HG03066 (cell line): ENCODE results near the gene AKAP14.
A peak's percentile ranks its signal among the peaks of the same experiment; 100 is the strongest.
"Not testable (repeated sequence)": the region's sequence is repeated elsewhere in the genome, so short reads cannot be mapped to it uniquely, and the experiment has no call there.

Experiments used
- ATAC-seq: cut with Tn5 transposase; IDR thresholded peaks from one replicate; pipeline ENCODE4 v1.9.1; 2021; ENCODE audit warnings: low read depth; ENCODE audit not compliant: unreplicated experiment

Gene AKAP14

DNA sequence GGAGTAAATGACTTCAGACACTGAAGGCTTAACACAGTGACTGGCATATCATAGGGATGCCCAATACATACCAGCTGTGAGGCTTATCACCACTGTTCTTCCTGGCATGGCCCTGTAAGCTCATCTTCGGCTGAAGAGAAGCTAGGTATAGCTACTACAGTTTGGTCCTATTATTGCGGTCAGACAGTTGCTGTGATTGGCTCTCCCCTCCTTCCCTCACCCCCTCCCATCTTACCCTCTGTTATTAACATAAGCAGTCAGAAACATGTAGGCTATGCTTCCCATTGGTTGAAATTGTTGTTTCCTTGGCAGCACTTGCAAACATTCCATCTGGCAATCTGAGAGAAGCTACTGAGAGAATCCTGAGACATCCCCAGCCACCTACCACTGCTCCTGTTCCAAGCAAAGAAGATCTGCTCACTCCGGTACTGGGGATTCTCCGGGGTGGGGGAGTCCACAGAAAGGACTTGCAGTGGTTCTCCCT is at the start of gene AKAP14:
Gene AKAP14 (plus strand): TSS at position 51 of the 484 bp plus-strand sequence. CDS start 7,331 bp downstream, outside the sequence.
- no peak for ATAC-seq

DNA sequence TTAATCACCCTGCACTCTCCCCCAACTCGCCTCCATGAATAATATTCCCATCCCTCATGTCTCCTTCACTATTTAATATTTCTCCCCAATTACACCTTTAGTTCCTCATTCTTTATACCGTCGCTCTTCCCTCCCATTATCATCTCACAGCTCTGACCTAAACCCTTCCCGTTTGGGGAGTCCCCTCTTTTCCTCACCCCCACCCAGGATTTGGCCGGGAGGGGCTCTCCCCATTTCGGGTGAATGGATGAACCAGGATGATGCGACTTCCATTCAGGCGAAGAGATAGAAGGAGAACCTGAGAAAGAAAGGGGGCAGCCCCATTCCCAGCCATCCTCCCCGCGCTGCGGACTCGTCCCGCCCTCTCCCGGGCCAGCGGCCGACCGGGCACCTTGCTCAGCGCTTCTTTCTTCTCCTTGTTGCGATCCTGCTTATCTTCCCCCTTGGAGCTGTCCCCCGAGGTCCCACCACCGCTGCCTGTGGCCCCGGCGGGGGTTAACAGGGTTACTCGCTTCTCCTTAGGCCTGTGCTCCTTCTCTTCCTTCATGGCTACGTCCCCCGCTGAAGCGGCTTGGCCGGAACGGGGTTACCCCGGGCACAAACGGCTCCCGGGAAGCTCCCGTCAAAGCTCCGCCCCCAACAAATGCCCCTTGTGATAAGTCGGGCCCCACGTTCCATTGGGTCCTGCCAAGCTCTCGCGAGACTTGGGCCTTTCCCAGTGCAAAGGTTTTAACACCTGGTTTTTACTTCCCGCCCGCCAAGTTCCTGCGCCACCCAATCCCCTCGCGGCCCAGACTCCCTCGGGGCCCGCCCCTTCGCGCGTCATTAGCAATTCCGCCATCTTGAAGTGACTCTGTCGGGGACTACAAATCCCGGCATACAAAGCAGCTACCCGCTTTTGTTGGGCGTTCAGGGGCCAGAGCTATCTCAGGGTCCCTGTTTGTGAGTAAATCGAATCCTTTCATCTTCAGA is 43.0 kb upstream of the AKAP14 start, which contains the start of gene UPF3B:
Gene UPF3B (minus strand): TSS at position 582 of the 972 bp plus-strand sequence. CDS start 35 bp downstream, at position 547.
- ATAC-seq: peak; percentile 98

DNA sequence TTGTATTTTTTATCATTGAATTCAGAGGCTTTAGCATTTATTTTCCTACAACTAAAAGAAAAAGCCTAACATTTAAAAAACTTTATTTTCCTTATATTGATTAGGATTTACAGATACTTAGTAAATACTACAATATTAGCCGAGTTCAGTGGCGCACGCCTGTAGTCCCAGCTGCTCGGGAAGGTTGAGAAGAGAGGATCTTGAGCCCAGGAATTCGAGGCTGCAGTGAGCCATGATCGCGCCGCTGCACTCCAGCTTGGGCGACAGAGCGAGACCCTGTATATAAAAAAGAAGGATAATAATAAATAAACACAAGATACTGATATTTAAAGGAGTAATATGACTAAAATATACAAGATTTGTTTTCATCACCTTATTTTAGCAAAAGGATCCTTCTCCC is 42.2 kb upstream of the AKAP14 start:
- no peak for ATAC-seq

DNA sequence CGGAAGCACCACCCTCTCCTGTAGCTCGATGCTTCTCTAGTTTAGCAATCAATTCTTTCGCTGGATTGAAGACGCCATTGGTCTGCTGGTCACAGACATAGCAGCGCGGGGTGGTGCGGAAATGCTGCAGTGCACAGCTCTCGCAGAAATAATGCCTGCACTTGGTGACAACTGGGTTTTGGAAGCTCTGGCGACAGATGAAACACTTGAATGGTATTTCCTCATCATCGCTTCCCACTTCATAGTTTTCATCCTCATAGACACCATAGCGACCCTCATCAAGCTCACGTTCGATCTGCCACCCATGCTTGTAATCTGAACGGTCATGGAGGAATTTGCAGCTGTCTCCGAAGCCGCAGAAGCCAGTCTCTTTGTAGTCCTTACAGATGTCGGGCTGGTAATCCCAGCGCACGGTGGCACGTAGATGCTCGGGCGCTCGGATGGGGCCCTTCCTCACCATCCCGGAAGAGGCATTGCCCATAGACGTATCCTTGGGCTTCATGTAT is 25.0 kb upstream of the AKAP14 start:
- peak; percentile 23 for ATAC-seq

DNA sequence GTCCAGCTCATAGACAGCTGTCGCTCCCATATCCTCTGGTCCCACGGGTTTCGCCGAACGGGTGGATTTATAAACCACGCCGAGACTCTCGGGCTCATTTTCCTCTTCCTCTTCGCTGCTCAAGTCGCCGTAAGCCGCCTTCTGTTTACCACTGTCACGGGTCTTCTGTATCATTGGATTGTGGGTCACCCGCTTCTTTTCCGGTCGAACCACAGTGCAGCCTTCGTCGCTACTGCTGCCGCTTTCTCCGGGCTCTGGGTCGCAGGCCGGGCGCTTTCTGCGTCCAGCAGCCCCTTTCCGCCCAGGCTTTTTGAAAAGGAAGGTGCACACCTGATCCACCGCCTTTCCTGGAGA is 24.5 kb upstream of the AKAP14 start:
- peak; percentile 42 for ATAC-seq

DNA sequence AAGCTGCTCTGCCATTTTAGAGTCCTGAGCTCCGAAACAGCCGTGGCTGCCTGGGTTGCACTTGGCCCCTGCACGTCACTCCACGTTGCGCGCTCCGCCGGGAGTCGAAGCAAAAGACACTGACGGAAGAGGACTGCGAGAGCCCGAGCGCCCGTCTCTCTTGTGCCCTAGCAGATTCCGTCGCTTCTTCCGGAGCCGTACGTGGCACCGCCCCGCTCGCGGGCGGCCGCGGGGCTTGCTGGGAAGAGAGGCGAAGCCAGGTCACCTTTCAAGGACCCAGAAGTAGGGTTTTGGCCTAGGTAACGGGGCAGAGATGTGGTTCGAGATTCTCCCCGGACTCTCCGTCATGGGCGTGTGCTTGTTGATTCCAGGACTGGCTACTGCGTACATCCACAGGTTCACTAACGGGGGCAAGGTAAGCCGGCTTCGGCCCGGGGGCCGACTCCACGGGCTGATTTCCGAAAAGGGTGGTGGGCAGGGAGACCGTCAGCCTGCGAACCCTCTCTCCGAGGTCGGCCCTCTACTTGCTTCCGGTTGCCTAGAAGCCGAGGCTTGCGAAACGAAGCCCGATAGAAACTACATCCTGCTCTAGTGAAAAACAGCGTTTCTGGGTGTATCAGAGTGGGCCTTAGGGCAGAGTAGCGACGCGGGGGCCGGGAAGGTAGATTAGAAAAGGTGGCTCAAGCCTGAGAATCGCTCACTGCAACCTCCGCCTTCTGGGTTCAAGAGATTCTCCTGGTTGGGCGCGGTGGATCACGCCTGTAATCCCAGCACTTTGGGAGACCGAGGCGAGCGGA is 23.9 kb upstream of the AKAP14 start, which contains the start of the genes NDUFA1 and RNF113A:
Gene NDUFA1 (plus strand): TSS at position 234 of the 797 bp plus-strand sequence. CDS start 80 bp downstream, at position 314.
Gene RNF113A (minus strand): TSS at position 135 of the 797 bp plus-strand sequence. CDS start 120 bp downstream, at position 15.
- ATAC-seq: peak; percentile 84

DNA sequence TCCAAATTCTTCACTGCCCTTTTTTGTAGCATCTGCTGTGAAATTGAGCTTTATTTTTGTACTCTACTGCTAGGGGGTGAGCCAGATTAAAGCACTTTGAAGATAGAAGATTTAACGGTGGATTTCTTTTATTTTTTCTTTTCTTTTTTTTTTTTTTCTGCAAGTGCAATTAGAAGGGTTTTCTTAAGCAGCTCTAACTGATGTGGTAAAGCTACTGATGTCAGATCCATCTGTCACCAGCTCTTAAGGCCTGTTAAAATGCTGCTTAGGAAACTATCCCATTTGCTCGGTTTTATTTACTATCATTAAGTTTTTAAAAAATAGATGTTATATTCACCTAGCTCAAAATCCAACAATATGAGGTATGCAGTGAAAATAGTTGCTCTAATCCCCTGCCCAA is 17.0 kb upstream of the AKAP14 start:
- ATAC-seq: no peak

DNA sequence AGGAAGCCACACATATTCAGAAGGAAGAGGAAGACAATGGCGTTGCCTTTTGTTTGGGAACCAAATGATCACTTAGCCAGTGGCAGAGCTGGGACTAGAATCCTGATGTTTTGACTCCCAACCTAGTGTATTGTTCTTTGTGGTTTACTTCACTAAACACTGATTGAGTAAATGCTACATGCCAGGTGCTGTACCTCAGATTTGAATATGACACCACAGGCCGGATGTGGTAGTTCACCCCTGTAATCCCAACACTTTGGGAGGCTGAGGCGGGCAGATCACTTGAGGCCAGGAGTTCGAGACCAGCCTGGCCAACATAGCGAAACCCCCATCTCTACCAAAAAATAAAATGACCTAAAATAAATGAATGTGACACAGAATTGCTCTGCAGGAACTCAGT is 15.6 kb upstream of the AKAP14 start:
- no peak for ATAC-seq

DNA sequence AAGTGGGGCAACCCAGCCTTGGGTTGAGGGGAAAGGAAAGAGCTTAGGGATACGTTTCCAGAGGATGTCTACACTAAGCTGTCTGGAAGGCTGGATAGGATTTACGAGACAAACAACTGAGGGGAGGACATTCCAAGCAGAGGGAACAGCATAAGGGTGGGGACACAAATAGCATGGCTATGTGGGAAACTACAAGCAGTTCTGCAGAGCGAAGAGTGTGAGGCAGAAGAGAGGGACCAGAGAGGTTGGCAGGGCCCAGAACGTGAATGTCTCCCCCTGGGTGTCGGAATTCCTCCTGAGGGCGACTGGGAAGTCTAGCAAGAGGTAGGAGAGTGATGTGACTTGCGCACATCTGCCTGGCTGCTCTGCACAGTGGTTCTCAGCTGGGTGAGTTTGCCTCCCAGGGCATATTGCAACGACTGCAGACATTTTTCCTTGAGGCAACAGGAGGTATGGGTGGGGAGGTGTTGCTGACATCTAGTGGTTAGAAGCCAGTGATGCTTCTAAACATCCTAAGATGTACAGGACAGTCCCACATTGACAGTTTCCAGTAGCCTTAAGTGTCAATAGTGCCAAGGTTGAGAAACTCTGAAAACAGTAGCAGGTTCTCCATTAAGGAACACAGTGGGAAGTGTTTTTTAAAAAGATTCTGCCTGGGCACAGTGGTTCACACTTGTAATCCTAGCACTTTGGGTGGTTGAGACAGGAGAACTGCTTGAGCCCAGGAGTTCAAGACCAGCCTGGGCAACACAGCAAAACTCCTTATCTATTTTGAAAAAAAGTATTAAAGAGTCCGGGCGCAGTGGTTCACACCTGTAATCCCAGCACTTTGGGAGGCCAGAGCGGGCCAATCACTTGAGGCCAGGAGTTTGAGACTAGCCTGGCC is 14.9 kb upstream of the AKAP14 start:
- ATAC-seq: peak; percentile 70

DNA sequence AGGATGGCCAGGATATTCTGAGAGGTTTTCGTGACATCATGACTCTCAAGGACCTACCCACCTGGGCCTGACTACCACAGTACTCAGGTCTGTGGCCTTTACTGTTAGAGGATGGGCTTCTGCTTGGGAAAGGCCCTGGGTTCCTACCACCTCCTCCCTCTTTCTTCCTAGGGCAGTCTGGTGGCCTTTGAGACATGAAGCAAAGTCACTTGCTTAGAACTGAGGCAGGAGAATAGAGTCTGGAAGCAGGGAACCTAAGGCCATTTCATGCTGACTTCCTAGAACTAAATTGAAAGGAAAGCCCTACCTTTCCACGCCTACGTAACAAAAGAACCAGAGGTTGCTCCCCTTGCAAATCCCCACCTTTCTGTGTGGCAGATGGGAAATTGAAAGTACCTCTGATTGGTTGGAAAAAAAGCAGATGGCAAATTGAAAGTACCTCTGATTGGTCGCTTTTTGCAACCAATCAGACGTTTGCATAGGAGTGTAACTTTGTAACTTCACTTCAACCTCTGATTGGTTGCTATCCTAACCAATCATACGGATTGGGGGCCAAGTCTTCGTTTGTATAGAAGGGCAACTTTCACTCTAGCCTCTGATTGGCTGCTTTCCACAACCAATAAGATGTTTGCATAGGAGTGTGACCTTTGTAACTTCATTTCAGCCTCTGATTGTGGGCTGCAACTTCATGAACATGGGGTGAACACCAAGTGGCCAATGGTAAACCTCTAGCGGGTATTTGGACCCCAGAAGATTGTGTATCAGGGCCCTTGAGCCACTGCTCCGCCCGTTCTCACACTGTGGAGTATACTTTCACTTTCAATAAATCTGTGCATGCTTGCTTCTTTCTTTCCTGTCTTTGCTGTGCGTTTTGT is 9.9 kb upstream of the AKAP14 start:
- no peak for ATAC-seq

DNA sequence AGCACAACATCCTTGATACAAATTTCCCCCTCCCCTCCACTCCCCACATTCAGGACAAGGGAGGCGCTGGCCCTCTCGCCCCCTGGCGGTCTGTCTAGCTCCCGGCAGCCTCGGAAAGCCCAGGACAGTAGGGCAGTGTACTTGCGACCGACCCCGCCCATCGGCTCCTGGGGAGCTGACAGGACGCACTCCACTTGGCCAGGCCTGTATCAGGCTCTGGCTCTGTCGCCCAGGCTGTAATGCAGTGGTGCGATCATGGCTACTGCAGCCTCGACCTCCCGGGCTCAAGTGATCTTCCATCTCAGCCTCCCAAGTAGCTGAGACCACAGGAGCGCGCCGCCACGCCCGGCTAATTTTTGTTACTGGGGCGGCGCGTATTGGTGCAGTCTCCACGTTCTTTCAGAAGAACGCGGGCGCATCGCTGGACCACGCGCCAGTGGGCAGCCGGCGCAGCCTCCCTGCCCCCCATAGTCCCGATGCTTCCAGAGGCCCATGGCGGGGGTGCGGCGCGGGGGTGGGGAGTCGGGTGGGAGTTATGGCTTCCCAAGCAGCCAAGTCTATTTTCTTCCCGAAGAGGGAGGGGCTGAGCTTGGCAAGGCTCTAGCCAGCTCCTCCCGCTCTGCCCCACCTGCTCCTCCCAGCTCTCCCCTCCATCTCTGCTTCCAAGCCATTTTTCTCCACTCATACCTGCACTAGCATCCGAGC is 7.8 kb upstream of the AKAP14 start:
- no peak for ATAC-seq

DNA sequence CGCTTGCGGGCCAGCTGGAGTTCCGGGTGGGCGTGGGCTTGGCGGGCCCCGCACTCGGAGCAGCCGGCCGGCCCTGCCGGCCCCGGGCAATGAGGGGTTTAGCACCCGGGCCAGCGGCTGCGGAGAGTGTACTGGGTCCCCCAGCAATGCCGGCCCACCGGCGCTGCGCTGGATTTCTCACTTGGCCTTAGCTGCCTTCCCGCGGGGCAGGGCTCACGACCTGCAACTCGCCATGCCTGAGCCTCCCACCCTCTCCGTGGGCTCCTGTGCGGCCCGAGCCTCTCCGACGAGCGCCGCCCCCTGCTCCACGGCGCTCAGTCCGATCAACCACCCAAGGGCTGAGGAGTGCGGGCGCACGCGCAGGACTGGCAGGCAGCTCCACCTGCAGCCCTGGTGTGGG is 5.1 kb upstream of the AKAP14 start:
- not testable (repeated sequence) for ATAC-seq

DNA sequence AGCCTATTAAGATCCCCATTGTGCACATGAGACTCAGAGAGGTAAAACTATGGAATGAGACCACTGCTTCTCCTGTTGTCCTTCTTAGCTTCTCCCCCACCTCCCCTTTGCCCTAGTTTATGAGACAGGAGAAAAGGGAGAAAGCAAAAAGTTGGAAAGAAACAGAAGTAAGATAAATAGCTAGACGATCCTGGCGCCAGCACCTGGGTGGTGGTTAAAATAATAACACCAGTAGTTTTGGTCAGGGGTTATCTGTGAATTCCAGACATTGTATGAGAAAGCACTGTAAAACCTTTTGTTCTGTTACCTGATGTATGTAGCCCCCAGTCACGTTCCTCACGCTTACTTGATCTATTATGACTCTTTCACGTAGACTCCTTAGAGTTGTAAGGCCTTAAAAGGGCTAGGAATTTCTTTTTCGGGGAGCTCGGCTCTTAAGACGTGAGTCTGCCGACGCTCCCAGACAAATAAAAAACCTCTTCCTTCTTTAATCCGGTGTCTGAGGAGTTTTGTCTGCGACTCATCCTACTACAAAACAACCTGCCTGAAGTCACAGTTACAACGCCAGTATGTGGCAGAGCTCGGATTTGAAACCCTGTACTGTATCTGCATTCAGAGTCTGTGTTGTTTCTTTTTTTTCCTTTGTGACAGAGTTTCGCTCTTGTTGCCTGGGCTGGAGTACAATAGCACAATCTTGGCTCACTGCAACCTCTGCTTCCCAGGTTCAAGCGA is 3.6 kb upstream of the AKAP14 start:
- ATAC-seq: not testable (repeated sequence)

DNA sequence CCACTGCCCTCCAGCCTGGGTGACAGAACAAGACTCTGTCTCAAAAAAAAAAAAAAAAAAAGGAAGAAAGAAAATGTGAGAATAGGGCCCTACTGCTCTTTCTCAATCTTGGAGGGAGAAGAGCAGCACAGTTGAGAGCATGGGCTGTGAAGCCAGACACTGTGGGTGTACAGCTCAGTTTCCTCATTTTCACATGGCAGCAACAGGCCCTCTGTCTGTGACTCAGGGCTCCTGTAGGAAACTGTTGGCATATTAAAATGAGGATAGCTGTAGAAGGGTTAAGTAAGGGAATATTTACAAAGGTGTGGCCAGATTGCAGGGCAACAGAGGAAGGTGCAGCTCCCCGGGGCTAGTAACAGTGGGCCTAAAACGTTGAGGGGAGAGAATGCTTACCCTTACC is 3.4 kb downstream of the AKAP14 start:
- ATAC-seq: no peak

DNA sequence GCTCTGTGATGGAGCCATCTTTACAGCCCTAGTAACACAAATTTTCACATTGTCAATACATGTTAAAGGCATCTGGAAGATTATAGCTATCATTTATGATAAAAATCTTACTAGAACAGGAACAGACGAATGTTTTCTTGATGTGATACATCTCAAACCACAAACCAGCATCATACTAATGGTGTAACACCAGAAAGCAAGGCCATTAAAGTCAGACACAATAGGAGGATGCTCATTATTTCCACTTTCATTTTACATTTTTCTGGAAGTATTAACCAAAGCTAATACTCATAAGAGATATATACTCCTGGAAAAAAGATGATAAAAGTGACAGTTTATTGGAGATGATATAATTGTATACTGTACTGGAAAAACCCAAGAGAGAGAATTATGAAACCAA is 5.3 kb downstream of the AKAP14 start:
- no peak for ATAC-seq

DNA sequence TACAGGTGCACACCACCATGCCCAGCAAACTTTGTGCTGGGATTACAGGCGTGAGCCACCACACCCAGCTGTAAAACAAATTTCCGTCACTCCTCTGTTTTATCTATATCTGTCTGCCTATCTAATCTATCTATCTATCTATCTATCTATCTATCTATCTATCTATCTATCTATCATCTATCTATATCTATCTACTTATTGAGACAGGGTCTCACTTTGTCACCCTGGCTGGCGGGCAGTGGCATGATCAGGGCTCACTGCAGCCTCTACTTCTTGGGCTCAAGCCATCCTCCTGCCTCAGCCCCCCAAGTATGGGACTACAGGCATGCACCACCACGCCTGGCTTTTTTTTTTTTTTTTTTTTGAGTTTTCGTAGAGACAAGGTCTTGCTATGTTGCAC is 20.6 kb downstream of the AKAP14 start:
- no peak for ATAC-seq

DNA sequence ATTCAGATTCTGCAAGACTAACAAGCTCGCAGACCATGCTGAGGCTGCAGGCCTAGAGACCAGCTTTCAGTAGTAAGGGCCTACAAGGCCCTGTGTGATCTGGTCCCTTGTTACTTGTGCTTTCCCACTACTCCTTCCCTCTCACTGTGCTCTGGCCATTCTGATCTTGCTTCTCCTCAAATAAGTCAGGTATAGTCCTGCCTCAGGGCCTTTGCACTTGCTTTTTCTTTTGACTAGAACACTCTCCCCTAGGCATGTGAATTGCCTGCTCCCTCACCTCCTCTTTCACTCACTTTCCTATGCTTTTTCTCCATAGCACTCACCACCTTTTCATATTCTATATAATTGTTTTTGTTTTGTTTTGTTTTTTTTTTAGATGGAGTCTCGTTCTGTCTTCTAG is 22.2 kb downstream of the AKAP14 start:
- no peak for ATAC-seq
